Retinal pigment epithelial cell (primary cell): ENCODE measurements around the gene IFNA6.

Source experiments
- DNase-seq: peaks from one replicate; pipeline ENCODE4 v3.0.0-alpha.2; 2010; ENCODE audit warnings: low read depth
- H3K4me3 ChIP-seq: 2 replicates; pipeline ENCODE4 v1.5.1; 2011; ENCODE audit warnings: mild to moderate bottlenecking, low read length, control low read depth, moderate library complexity
- CTCF ChIP-seq: conservative IDR thresholded peaks from 2 replicates; pipeline ENCODE4 v1.5.1; 2011; ENCODE audit warnings: low read depth, low read length, control low read depth, inconsistent platforms

The IFNA6 gene

GRCh38 chr9:21348430-21348970 lies 2.2 kb downstream of the IFNA6 start:
- no peak overlapping the region for H3K4me3 ChIP-seq
- DNase-seq, result no peak
- TF ChIP-seq CTCF, result no peak

GRCh38 chr9:21340735-21341134 lies 10.0 kb downstream of the IFNA6 start:
- H3K4me3 ChIP-seq, result no peak overlapping the region
- DNase-seq, result no peak
- TF ChIP-seq CTCF, result no peak

- no peak for TF ChIP-seq CTCF
- no peak for DNase-seq
- no peak overlapping the region for H3K4me3 ChIP-seq
These were observed 14.2 kb downstream of the IFNA6 start for GRCh38 chr9:21336457-21336856.

GRCh38 chr9:21334701-21335632 lies 15.7 kb downstream of the IFNA6 start, which contains the start of gene KLHL9:
Gene KLHL9, minus strand, starts transcription at chr9:21335404. Its CDS starts 545 bp downstream, at chr9:21334859.
- H3K4me3 ChIP-seq, result peak within 1 kb of the TSS; percentile 92
- DNase-seq, result peak; percentile 71
- TF ChIP-seq CTCF, result no peak

- DNase-seq, result no peak
- no peak overlapping the region for H3K4me3 ChIP-seq
- TF ChIP-seq CTCF, result no peak
These were observed 17.5 kb downstream of the IFNA6 start for GRCh38 chr9:21333226-21333625.

- DNase-seq, result no peak
- no peak for TF ChIP-seq CTCF
- H3K4me3 ChIP-seq, result no peak overlapping the region
These were observed 18.8 kb downstream of the IFNA6 start for GRCh38 chr9:21331676-21332402.
